Cardiac fibroblast (primary cell): ENCODE measurements around the gene ELP4.

Experiments
- DNase-seq, 2 donors: peaks; one replicate each; pipeline versions ENCODE4 v3.0.0 to v3.0.0-alpha.2; 2010; ENCODE audit warnings: low read depth in 2 of 2
- H3K4me3 ChIP-seq, 2 donors: replicated peaks in 1 of 2; 1 replicate in 1 of 2; 2 replicates in 1 of 2; pipeline ENCODE4 v1.5.1; 2011; ENCODE audit warnings: low read depth in 2 of 2, low read length in 2 of 2, mild to moderate bottlenecking in 2 of 2, moderate library complexity in 1 of 2
- TF ChIP-seq, protein P1 (sequence below): IDR thresholded peaks from one replicate; pipeline ENCODE4 v1.5.1; 2011; ENCODE audit warnings: low read depth, mild to moderate bottlenecking, low read length, inconsistent platforms

Gene ELP4

DNA sequence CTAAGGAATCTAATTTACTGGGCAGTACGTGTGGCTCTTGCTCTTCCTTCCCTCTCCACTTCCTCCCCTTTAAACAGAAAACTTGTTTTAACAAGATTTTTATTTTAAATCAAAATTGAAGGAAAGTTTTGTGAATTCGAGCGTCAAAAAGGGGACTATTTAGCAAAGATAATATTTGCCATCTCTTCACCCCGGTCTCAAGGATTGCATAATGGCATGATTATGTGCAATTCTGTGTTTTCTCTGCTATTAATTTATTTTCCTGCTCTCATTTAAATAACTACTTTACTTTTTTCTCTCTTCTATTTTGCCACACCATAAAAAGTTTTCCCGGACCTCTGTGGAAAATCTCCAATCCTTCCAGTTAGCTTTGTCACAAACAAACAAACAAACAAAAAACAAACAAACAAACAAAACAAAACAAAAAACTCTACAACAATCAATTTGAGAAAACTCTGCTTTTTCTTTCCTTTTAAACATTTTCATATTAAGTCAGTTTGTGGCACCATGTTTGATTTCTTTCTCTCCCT lies 311.7 kb downstream of the ELP4 start:
- TF ChIP-seq, protein P1, sequence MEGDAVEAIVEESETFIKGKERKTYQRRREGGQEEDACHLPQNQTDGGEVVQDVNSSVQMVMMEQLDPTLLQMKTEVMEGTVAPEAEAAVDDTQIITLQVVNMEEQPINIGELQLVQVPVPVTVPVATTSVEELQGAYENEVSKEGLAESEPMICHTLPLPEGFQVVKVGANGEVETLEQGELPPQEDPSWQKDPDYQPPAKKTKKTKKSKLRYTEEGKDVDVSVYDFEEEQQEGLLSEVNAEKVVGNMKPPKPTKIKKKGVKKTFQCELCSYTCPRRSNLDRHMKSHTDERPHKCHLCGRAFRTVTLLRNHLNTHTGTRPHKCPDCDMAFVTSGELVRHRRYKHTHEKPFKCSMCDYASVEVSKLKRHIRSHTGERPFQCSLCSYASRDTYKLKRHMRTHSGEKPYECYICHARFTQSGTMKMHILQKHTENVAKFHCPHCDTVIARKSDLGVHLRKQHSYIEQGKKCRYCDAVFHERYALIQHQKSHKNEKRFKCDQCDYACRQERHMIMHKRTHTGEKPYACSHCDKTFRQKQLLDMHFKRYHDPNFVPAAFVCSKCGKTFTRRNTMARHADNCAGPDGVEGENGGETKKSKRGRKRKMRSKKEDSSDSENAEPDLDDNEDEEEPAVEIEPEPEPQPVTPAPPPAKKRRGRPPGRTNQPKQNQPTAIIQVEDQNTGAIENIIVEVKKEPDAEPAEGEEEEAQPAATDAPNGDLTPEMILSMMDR = no peak
- no peak for DNase-seq
- H3K4me3 ChIP-seq = no peak overlapping the region

DNA sequence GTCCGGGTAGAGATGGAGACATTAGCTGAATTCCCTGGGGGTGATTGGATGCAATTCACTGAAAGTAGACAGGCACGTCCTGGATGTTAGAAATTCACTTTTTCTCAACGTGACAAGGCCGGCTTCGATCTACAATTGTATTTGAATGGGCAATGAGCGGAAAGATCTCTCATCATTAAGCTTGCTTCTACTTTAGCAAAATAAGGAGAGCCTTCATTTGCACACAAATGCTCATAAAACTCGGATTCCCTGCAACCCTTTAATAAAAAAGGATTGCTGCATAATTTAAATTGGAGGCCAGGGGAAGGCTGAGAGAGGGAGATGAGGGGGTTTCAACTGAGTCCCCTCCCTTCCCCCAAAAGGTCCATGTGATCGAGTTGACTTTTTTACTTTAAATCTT lies 312.2 kb downstream of the ELP4 start:
- no peak for DNase-seq
- TF ChIP-seq, protein P1 = no peak
- no peak overlapping the region for H3K4me3 ChIP-seq

DNA sequence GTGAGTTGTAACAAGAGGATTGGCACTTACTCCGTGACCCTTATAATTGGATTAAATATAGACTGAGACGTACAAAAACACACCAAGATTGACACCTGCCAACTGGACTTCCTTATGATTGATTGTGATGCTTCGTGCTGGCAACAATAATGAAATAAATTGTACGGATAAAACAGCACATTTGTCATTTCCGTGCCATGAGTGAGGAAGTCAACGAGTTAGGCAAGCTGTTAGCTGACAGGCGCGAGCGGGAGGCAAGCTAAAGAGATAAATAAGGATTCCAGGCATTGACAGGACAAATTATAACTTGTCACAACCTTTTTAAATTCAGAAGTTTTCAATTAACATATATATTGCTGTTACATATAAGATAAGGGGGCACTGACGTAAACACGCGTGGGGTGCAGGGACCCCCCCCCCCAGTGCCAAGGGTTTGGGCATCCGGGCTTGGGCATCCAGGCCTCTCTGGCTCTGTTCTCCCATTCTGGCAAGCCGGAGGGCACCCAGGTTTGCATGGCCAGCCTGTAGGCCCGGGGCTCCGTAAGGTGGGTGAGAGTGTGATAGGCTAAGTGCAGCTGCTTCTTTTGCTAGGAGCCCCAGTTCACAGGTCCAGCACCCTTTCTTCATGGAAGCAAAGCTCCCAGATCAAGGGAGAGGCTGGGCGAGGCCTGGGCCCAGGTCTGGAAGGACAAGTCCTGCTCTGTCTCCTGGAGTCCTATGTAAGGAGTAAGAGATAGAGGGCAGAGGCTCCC lies 312.8 kb downstream of the ELP4 start:
- TF ChIP-seq, protein P1 = no peak
- no peak for DNase-seq
- H3K4me3 ChIP-seq = no peak overlapping the region

DNA sequence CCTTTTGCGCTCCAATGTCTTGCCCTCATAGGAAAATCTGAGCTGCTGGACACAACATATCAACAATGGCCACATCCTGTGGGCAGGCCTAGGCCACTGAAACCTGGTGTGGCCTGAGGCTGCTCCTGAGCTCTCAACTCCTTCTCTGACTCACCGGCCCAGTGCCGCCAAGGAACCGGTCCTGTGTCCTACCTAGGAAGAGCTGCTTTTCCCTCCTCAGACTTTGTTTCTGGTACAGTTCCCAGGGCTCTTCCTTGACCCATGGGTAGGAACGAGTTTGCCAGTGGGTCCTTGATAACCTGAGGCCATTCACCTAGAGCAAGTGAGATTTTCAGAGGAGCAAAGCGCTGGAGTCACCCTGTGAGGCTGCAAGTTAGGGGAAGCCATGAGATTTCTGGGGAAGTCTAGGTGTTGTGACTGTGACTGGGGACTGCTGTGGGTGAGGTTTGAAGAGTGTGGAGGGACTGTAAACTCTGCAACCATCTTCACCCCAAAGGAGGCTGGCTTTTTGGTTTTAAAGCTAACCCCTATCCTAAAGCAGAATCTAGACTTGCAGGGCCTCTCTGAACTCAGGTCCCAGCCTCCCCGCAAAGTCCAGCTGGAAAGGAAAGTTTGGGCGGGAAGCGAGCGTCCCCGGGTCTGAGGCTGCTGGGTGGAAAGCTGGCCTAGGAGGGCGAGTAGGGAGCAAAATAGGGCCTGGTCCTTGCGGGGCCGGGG lies 313.5 kb downstream of the ELP4 start:
- DNase-seq = no peak
- H3K4me3 ChIP-seq = no peak overlapping the region
- TF ChIP-seq, protein P1 = no peak

DNA sequence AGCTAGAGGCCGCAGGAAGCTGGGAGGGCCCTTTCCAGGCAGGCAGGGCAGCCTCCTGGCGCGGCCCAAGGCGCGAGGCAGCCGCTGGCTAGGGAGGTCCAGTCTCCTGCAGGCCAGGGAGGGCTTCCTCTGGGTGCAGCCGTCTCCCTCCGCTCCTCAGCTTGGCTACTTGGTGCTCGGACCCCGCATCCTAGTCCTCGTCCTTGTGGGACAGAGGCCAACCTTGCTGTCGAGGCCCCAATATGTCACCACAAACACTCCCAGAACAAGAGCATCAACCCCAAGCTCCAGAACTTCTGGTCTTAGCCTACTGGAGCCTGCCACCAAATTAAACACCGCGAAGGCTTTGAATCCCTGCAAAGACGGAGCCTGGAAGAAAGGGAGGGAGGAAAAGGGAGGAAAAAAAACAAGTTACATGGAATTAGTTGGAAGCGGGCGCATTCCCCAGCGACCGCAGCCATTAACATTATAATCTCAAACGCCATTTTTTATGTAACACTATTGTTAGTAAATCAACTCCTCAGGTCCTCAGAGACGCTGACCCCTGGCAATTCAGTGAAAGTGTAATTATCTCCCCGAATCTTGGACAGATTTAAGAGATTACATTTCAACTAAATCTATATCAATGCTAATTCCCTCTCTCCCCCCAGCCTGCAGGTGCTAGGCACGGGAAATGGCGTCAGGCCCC lies 314.2 kb downstream of the ELP4 start:
- H3K4me3 ChIP-seq = no peak overlapping the region
- no peak for DNase-seq
- TF ChIP-seq, protein P1 = no peak

DNA sequence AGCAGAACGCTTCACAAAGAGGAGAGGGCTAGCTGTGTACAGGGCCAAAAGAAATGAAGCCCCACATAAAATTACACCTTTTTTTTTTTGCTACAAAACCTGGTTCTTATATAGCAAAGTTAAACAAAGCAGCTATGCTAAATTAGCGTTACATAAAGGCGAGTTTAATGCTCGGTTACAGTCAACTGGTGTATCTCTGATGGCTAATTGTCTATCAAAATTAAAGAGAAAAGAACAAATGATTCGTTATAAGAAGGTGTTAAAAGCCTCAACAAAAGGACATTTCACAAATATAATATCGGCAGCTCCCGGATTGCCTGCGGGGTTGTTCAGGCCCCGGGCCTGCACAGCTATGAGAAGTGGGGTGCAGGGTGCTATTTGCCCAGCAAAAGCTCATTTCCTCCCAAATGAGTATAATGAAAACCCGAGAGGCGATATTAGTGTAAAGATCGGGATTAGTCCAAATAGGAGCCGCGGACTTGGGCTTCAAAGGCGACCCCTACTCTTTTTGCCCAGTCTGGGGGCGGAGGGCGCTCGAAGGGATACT lies 314.8 kb downstream of the ELP4 start:
- TF ChIP-seq, protein P1 = no peak
- DNase-seq = no peak
- no peak overlapping the region for H3K4me3 ChIP-seq
